ENCODE results near the gene ITGA2. TPM values are rescaled to one million over a fixed set of nuclear protein-coding genes. Genes with fewer than 3 reads are reported as not detected.

ITGA2 gene
- total and polyA plus RNA-seq, 9 of the 15 experiments (the other 6 are each of a cell fraction or from before 2014, with no cell fraction given), result 0.01 to 0.09 (median 0.03) TPM; not detected in 5

DNA sequence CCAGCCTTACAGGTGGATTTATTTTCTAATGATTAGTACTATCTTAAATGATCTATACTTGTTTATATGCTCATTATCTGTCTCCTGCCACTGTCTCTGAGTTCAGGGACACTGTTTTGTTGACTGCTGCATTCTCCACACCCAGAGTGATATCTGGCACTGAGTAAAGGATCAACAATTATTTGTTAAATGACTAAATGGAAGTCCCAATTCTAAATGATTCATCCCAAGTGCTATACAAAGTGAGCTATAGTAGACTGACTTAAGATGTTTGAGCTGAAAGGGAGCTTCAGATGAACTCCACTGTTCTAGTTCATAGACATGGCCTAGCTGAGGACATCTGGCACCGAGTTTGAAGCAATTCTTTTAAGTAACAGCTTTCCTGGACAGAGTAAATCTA is 40.5 kb downstream of the ITGA2 start (continued):
- TF ChIP-seq, protein P1, sequence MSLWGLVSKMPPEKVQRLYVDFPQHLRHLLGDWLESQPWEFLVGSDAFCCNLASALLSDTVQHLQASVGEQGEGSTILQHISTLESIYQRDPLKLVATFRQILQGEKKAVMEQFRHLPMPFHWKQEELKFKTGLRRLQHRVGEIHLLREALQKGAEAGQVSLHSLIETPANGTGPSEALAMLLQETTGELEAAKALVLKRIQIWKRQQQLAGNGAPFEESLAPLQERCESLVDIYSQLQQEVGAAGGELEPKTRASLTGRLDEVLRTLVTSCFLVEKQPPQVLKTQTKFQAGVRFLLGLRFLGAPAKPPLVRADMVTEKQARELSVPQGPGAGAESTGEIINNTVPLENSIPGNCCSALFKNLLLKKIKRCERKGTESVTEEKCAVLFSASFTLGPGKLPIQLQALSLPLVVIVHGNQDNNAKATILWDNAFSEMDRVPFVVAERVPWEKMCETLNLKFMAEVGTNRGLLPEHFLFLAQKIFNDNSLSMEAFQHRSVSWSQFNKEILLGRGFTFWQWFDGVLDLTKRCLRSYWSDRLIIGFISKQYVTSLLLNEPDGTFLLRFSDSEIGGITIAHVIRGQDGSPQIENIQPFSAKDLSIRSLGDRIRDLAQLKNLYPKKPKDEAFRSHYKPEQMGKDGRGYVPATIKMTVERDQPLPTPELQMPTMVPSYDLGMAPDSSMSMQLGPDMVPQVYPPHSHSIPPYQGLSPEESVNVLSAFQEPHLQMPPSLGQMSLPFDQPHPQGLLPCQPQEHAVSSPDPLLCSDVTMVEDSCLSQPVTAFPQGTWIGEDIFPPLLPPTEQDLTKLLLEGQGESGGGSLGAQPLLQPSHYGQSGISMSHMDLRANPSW (CRISPR knock-in tag; IDR thresholded peaks at IDR 0.05), result no peak

DNA sequence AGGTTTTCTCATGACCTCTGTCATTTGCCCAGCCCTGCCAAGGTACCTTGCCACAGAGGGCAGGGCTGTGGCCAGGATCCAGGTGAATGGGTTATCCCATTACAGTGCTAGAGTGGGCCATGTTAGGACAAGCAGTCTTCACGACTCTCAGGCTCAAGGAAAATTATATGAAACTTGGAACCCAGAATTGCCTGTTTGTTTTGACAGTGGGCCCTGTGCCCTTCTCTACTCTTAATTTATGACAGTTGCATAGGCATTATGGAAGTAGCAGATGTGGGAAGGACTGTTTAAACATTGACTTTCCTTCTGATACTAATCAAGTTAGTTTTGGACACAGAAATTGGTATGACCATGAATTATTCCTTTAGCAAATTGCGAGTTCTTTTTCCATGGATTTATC is 41.7 kb downstream of the ITGA2 start:
- no peaks in the 10 kb centered on the region for H3K79me2 ChIP-seq (ENCODE audit: control insufficient read depth, insufficient read depth, low read length)
- ATAC-seq (no peak), DNase-seq (ENCODE audit: extremely low read depth in 1 of 4, low spot score in 3 of 4) (no peak), FAIRE-seq (no peak)
- intact Hi-C loops (cut with micrococcal nuclease), result no loop called here
- no peak overlapping the region for H3K27ac ChIP-seq (ENCODE audit: extremely low read depth, low read depth, low read length)
- no peaks in the 10 kb centered on the region for H3K27me3 ChIP-seq (ENCODE audit: control insufficient read depth in 2 of 2, insufficient read depth in 2 of 2, low read length in 2 of 2)
- TF ChIP-seq HCFC1 (IDR thresholded peaks at IDR 0.05; ENCODE audit: low read depth, low read length) (no peak), MAZ (CRISPR knock-in tag; conservative IDR thresholded peaks at IDR 0.05 in 1 of 2, IDR thresholded peaks at IDR 0.05 in 1 of 2) (no peak), MXI1 (IDR thresholded peaks at IDR 0.05; ENCODE audit: low read depth, low read length) (no peak), ERF (CRISPR knock-in tag; IDR thresholded peaks at IDR 0.05) (no peak), CTBP1 (IDR thresholded peaks at IDR 0.05; ENCODE audit: borderline replicate concordance) (no peak), MYC (IDR thresholded peaks at IDR 0.05; ENCODE audit: low read depth, low read length) (no peak), MYC (CRISPR knock-in tag; IDR thresholded peaks at IDR 0.05; ENCODE audit: borderline replicate concordance, low read depth) (no peak), SNRNP70 (optimal IDR thresholded peaks at IDR 0.05; ENCODE audit: low read depth, low read length) (no peak)
- no peaks in the 10 kb centered on the region for H3K36me3 ChIP-seq (ENCODE audit: control insufficient read depth, insufficient read depth, low read length)
- BruUV-seq (replicated peaks), result no TSS peak
- H3K9ac ChIP-seq (ENCODE audit: insufficient read depth in 1 of 2, low read depth in 2 of 2, low read length in 2 of 2), result no peak overlapping the region
- in situ Hi-C loops (cut with MboI), result no loop called here
- H3K4me2 ChIP-seq (ENCODE audit: insufficient read depth, low read length), result no peak overlapping the region
- POLR2A ChIA-PET, result no interaction called here
- no peaks in the 10 kb centered on the region for H3K9me1 ChIP-seq (ENCODE audit: control insufficient read depth, insufficient read depth, low read length)
- no peaks in the 10 kb centered on the region for H3K9me3 ChIP-seq (replicated peaks; ENCODE audit: control insufficient read depth, insufficient read depth, low read depth, low read length)
- H3K4me3 ChIP-seq, result no peak overlapping the region
- no peak overlapping the region for H2AFZ ChIP-seq (ENCODE audit: low read depth, low read length)
- no peaks in the 10 kb centered on the region for H4K20me1 ChIP-seq (replicated peaks; ENCODE audit: control insufficient read depth, insufficient read depth, low read length)
- CTCF ChIA-PET (ENCODE audit: low intra/inter-chr PET ratio), result no interaction called here
- no peaks in the 10 kb centered on the region for H3K4me1 ChIP-seq (replicated peaks in 1 of 2; ENCODE audit: control insufficient read depth in 2 of 2, insufficient read depth in 2 of 2, low read length in 2 of 2)
- 0% methylated on average over 2 of the region's 2 CpGs for WGBS (ENCODE audit: insufficient coverage, low coverage, missing lambda C conversion rate)

Measured in K562 (cell line).